ENCODE results near the gene PHACTR2. TPM values are rescaled to one million over a fixed set of nuclear protein-coding genes. Genes with fewer than 3 reads are reported as not detected.

PHACTR2 gene
- total and polyA plus RNA-seq, 10 of the 15 experiments (the other 5 are each of a cell fraction or from before 2014, with no cell fraction given), result 1.4 to 19.1 (median 5.3) TPM

DNA sequence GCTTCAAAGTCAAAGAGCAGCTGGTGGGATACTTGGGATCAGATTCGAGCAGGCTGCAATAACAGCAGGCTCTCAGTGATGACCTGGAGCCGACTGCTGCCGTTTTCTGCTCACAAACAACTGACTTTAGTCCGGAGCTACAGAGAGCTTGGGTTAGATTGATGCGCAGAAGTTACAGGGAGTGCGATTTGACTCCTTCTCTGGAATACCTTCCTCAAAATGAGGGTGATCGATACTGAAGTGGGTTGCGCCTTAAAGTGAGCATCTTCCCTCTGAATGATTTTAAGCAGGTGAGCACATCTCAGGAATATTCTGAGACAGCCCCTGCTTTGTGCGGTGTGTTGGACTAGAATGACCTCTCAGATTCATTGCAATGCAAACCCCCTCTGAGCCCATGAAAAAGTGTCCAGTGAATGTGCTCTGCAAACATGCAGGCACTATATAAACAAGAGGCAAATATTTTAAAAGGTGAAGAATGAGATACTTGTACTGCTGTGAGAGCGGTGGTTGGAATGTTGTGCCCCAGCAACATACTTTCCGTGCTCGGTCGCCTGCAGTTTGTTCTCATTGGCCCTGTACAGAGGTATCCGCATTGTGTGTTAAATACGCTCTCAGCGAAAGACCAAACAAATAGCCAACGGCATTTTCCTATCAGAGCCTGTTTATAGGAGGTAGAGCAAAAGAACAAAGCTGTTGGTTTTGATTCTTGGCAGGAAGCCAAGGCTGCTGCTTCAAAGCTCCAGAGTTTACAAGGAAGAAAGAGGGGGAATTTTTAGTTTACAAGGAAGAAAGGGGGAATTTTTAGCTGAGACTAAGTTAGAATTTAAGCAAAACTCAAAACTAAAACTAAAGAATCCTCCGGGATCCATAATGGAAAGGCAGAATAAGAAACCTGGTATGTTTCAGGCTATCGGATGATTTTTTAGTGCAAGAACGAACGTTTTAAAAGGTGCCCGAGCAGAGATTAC lies 67.7 kb downstream of the PHACTR2 start:
- intact Hi-C loops (cut with micrococcal nuclease; ENCODE audit: unreplicated experiment), result no loop called here
- ChIA-PET POLR2A (no interaction called here), SMC1A (ENCODE audit: uncharacterized antibody, unreplicated experiment) (no interaction called here), CTCF (no interaction called here), RAD21 (ENCODE audit: unreplicated experiment) (no interaction called here)
- 79% methylated on average over 22 of the region's 22 CpGs for WGBS (ENCODE audit: insufficient coverage, insufficient replicate concordance, low lambda C conversion rate, missing lambda C conversion rate)
- H4K20me1 ChIP-seq (ENCODE audit: control insufficient read depth, insufficient read depth), result no peaks in the 10 kb centered on the region
- H3K9ac ChIP-seq (ENCODE audit: control insufficient read depth, insufficient read depth, low read length), result no peak overlapping the region
- no peaks in the 10 kb centered on the region for H3K9me3 ChIP-seq (replicated peaks; ENCODE audit: control insufficient read depth, insufficient read depth, low read length)
- FAIRE-seq (no peak), ATAC-seq (no peak), DNase-seq (ENCODE audit: low read depth, low spot score) (no peak)
- no peaks in the 10 kb centered on the region for H3K27me3 ChIP-seq (replicated peaks in 1 of 2; ENCODE audit: control insufficient read depth in 2 of 2, insufficient read depth in 2 of 2, low read length in 1 of 2)
- no peaks in the 10 kb centered on the region for H3K4me1 ChIP-seq (ENCODE audit: control insufficient read depth, insufficient read depth, low read length)
- TF ChIP-seq, protein P1, sequence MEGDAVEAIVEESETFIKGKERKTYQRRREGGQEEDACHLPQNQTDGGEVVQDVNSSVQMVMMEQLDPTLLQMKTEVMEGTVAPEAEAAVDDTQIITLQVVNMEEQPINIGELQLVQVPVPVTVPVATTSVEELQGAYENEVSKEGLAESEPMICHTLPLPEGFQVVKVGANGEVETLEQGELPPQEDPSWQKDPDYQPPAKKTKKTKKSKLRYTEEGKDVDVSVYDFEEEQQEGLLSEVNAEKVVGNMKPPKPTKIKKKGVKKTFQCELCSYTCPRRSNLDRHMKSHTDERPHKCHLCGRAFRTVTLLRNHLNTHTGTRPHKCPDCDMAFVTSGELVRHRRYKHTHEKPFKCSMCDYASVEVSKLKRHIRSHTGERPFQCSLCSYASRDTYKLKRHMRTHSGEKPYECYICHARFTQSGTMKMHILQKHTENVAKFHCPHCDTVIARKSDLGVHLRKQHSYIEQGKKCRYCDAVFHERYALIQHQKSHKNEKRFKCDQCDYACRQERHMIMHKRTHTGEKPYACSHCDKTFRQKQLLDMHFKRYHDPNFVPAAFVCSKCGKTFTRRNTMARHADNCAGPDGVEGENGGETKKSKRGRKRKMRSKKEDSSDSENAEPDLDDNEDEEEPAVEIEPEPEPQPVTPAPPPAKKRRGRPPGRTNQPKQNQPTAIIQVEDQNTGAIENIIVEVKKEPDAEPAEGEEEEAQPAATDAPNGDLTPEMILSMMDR (IDR thresholded peaks at IDR 0.05 in 2 of 3, conservative IDR thresholded peaks at IDR 0.05 in 1 of 3; ENCODE audit: control insufficient read depth in 2 of 3, extremely low read depth in 1 of 3, insufficient read depth in 1 of 3, low read depth in 3 of 3, low read length in 3 of 3), result no peak
- TF ChIP-seq TCF7 (IDR thresholded peaks at IDR 0.05; ENCODE audit: borderline replicate concordance), result no peak
- no peaks in the 10 kb centered on the region for H3K36me3 ChIP-seq (ENCODE audit: control insufficient read depth in 2 of 2, insufficient read depth in 2 of 2, low read length in 1 of 2)
- no peaks in the 10 kb centered on the region for H3K79me2 ChIP-seq (ENCODE audit: control insufficient read depth, insufficient read depth, low read length)
- no TSS peak for BruUV-seq (replicated peaks)
- no peak overlapping the region for H3K4me3 ChIP-seq
- no peak overlapping the region for H3K27ac ChIP-seq (ENCODE audit: control insufficient read depth, insufficient read depth)
- in situ Hi-C loops (cut with MboI), result no loop called here
- no peak overlapping the region for H2AFZ ChIP-seq (ENCODE audit: control insufficient read depth, low read depth, low read length)
- H3K4me2 ChIP-seq (ENCODE audit: control insufficient read depth, insufficient read depth), result no peak overlapping the region
